ENCODE results near the gene C2orf92.

Gene C2orf92

DNA sequence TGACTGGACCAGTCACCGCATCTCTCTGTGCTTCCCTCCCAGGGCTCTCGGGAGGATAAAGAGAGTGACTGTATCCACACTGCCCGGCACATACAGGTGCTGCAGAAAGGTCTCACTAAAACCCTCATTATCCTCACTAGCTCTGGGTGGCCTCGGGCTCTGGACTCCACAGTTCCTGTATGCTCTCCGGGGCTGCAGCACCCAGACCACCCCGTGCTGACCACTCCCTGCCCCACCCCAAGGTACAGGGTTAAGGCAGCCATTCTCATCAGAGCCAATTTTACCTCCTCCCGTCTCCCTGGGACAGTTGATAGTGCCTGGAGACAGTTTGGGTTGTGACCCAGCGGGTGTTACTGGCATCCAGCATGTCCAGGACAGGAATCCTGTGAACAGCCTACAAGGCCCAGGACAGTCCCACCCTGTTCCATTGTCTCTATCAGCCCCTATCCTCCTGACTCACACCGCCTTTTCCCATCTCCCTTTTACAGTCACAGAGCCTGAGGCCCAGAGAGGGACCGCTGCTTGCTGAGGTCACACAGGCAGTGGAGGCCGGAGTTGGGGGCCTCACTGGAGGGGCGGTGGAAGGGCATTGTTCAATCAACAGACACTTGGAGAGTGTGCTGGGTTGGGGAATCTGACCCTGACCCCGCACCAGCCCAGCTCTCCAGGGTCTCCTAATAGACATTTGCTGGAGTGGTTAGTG lies 45.6 kb downstream of the C2orf92 start:
- DNase-seq, result no peak

DNA sequence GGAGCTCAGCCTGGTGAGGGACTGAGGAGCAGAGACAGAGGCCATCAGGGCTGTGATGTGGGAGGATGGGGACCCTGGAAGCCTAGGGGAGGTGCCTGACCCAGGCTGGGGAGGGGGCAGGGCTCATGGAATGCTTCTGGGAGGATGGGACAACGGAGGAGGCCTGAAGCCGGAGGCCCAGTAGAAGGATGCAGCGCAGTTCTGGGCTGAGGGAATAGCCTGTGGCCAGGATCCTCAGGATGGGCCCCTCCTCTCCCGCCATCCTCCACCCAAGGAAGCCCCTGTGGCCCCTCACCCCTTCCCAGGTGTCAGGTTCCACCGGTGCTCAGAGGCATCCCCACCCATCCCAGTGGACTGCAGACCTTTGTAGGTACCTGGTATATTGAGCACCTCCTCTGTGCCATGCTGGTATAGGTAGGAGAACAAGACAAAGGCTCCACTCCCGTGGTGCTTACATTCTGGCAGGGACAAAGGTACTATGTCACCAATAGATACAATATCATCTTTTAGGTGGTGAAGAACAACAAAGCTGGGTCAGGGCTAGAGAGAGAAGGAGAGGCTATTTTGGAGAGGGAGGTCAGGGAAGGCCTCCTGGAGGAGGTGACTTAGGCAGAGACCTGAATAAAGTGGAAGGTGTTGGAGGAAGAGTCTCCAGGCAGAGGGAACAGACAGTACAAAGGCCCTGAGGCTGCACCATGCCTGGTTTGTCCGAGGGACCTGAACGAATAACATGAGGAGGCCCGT lies 46.6 kb downstream of the C2orf92 start:
- DNase-seq, result no peak

GRCh38 chr2:97716695-97717612 lies 47.4 kb downstream of the C2orf92 start:
- no peak for DNase-seq

- no peak for DNase-seq
Observed at GRCh38 chr2:97717613-97717995, 48.1 kb downstream of the C2orf92 start.

GRCh38 chr2:97718051-97718882 lies 48.8 kb downstream of the C2orf92 start:
- peak; percentile 59 to 79 for DNase-seq

GRCh38 chr2:97718942-97719341 lies 49.4 kb downstream of the C2orf92 start:
- no peak for DNase-seq

DNA sequence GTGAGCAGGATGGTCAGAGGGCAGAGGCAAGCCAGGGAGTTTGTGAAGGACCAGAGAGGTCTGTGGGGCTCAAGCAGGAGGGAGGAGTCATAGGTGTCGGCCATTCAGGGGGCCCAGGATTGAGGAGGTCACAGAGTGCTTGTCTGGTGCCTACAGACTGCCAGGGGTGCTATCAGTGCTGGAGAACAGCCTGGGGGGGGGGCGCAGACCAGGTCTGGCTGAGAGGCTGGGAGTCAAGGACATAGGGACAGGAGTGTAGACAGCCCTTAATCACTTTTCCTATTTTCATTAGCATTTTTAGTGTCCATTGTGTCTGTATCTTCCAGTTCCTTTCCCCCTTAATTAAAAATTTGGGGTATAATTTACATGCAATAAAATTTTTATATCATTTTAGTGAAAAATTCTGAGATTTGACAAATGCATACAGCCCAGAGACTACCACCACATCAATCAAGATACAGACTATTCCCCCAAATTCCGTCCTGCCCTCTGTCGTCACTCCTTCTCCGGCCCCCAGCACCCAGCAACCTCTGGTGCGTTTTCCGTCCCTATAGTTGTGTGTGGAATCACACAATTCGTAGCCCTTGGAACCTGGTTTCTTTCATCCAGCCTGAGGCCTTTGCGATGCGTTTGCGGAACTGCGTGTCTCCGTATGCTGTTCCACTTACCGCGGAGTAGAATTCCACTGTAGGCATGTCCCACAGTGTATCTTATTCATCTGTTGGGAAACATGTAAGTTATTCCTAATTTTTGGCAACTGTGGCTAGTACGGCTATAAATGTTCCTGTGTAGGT lies 50.0 kb downstream of the C2orf92 start:
- no peak for DNase-seq

- DNase-seq, result no peak
Observed at GRCh38 chr2:97720746-97721145, 51.2 kb downstream of the C2orf92 start.

- no peak for DNase-seq
Observed at GRCh38 chr2:97722227-97722626, 52.7 kb downstream of the C2orf92 start.

DNA sequence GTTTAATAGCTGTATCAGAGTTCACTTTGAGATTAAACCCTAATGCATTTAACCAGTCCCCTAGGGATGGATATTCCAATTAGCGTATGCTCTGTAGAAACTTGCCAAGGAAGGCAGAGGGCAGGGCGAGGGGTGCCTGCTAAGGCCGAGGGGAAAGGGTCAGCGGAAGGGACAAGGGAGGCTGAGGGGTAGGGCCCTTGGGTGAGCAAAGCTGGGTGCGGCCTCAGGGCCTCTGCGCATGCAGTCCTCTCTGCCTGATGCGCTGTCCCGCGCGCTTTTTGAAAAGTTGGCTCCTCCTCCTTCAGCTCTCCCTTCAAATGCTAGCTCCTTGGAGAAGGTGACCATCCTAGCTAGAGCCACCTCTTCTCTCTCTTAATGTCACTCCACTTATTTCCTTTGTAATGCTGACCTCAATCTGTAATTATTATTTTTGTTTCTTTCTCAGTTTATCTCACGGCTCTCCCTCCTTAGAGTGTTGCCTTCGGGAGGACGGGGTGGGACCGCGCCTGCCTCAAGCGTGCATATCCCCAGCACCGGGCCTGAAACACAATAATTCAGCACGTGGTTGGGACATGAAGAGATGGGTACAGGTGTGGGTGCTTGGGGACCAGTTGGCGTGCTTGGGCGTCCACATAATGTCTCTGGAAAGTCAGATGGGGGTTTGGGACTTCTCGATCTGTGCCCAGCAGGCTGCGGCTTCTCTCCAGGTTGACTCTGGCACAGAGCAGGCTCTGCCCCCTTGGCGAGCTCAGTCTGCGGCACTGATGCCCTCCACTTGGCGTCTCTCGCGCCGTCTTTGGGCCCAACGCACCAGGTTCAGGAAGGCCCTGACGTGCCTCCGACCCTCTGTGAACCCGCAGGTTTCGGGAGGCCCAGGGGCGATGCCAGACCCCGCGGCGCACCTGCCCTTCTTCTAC lies 53.9 kb downstream of the C2orf92 start:
- DNase-seq, result no peak

- no peak for DNase-seq
Observed at GRCh38 chr2:97724073-97724410, 54.5 kb downstream of the C2orf92 start.

DNA sequence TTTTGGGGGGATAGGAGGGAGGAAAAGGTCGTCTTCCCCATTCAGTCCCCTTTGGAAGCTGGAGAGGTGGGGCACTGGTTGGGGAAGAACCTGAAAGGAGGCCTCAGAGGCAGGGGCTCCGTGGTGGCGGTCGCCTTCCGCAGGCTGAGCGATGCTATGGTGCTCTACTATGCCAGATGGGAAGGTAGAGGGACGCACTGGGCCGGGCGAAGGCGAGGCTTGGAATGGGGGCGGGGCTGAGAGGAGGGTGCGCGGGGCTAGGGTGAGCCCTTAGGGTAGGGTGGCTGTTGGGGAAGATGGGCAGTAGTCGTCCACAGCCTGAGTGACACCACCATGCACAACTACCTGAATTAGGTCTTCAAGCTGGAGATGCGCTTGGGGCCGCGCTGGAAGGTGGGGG lies 55.0 kb downstream of the C2orf92 start:
- DNase-seq, result no peak

DNA sequence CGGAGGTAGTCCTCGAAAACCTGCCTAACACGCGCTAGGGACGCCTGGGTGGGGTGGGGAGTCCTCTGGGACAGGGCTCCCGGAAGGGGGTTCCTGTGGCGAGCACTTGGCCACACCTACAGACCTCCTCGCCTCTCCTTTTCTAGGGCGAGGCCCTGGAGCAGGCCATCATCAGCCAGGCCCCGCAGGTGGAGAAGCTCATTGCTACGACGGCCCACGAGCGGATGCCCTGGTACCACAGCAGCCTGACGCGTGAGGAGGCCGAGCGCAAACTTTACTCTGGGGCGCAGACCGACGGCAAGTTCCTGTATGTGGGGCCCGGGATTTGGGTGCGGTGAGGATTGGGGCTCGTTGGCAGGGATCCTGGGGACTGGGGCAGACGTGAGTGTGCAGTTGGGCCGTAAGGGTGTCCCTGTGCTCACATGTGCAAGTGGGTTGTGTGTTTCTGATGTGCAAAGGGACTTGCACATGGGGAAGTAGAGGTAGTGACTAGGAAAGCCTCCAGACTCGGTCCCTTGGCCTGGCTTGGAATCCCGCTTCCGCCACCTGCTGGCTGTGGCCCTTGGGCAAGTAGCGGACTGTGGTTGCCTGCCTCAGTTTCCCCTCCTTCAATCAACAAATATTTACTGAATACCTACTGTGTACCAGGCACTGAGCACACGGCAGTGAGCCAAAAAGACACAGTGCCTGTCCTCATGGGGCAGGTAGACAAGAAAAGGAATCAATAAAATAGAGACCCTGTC lies 55.6 kb downstream of the C2orf92 start:
- DNase-seq, result no peak

DNA sequence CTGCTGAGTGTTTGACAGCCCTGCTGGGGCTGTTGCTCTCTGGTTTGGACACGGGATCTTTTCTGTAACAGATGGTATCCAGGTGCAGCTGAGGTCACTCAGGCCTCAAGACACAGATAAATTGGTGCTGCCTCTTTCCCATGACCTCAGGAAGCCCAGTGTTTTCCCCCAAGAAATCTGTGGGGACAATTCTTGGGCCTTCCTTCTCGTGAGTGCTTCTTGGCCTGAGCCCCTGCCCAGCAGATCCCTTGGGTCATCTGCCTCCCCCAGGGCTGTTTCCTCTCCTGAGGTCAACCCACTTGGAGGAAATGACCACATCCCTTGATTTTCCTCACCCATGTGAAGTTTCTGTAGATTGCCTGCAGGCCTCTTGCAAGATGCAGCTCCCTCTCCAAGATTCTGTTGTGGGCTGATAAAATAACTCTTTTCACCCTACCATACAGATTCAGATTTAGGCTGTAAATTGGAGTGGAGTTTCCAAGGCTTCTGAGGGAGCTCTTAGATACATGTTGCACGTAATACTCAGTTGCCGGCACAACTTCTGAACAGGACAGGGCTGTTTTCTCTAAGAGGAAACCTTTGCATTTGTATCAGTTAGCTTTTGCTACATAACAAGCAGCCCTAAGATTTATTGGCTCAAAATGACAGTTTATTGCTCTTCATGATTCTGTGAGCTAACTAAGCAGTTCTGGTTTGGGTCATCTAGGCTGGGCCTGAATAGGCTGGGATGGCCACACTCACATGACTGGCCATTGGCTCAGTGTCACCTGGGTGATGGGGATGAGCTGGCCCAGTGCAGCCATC lies 57.0 kb downstream of the C2orf92 start:
- no peak for DNase-seq

GRCh38 chr2:97727296-97727695 lies 57.8 kb downstream of the C2orf92 start:
- DNase-seq, result no peak

DNA sequence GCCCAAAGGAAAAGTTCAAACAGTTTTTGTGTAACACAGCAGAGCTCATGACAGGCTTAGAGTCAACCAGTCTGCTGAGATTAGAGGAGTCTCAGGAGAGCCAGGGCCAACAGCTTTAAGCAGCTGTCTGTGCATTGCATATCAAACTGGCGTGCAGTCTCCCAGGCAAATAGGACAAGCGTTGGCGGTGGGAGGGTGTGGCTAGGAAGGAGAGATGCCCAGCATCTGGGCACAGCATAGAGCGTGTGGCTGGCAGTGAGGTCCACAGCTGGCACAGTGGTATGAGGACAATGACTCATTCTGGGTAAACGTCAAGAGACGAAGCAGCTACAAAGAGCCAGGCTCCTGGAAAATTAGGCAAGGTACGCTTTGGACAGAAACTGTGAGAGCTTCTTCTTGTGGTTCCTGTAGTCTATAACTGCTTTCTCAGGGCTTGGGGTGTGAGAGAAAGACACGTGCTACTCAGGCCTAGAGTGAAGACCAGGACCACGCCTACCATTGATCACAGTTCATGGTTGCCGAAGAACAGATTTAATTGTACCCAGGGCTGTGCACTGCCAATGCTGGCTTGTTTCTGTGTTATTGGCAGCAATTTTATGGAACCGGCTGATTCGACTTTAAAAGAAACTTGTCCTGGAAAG lies 58.7 kb downstream of the C2orf92 start:
- no peak for DNase-seq

DNA sequence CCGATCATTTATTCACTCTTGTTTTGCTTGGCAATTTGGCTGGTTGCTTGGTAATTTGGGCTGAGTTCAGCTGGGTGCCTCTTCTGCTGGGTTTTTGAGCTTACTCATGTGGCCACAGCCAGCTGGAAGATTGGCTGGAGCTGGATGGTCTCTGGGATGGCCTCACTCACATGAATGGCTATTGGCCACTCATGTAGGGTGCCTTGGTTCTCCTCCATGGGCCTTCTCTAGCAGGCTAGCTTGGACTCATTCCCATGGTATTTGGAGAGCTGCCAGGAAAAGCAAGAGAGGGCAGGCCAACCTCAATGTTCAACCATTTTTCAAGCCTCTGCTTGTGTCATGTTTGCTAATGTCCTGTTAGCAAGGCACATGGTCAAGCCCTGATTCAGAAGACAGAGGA lies 60.7 kb downstream of the C2orf92 start:
- no peak for DNase-seq

GRCh38 chr2:97731274-97732020 lies 61.9 kb downstream of the C2orf92 start:
- DNase-seq, result no peak

Data from CD4-positive, alpha-beta T cell treated with Interferon alpha-2 for 1 hour (primary cell).